ENCODE results near the gene INSR.

DNA sequence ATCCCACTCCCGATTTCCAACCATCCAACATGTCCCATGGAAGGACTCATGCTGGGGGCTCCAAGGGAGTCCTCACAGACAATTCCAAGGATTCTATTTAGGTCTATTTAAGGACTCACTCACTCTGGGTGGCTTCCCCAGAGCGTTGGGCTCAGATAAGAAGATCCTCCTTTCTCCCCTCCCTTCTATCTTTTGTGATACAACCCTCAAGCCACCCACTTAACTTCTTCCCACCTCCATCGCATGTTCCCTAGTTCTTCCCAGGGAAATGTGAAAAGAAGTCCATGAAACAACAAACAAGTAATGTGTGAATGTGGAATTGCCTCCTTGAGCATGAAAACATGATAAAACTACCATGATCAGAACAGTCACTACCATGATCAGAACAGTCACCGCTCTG lies 29.4 kb downstream of the INSR start:
- TF ChIP-seq, protein P1, sequence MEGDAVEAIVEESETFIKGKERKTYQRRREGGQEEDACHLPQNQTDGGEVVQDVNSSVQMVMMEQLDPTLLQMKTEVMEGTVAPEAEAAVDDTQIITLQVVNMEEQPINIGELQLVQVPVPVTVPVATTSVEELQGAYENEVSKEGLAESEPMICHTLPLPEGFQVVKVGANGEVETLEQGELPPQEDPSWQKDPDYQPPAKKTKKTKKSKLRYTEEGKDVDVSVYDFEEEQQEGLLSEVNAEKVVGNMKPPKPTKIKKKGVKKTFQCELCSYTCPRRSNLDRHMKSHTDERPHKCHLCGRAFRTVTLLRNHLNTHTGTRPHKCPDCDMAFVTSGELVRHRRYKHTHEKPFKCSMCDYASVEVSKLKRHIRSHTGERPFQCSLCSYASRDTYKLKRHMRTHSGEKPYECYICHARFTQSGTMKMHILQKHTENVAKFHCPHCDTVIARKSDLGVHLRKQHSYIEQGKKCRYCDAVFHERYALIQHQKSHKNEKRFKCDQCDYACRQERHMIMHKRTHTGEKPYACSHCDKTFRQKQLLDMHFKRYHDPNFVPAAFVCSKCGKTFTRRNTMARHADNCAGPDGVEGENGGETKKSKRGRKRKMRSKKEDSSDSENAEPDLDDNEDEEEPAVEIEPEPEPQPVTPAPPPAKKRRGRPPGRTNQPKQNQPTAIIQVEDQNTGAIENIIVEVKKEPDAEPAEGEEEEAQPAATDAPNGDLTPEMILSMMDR (IDR thresholded peaks at IDR 0.05) = no peak
- no peak for TF ChIP-seq ZFX (IDR thresholded peaks at IDR 0.05; ENCODE audit: borderline replicate concordance)
